Subcutaneous adipose tissue (tissue), 4 donors: ENCODE data around the gene SHBG. TPM values are rescaled to one million over a fixed set of nuclear protein-coding genes. Genes with fewer than 3 reads are reported as not detected.

Source experiments
- total RNA-seq, 4 donors: library from RNA; depleted of rRNA; stranded (reverse); fragments of >200 nt; gene quantifications; one replicate each; pipeline ENCODE4 v1.1.0, GENCODE V29; 2016
- TF ChIP-seq, protein P1 (sequence below): fragments of 450-650 bp; IDR thresholded peaks from one replicate; pipeline ENCODE4 v1.5.1; 2016; ENCODE audit warnings: low read depth, mild to moderate bottlenecking, control low read depth, antibody characterized with exemption, moderate library complexity

SHBG gene
- total RNA-seq, 4 donors from 2014 or later: 0.44 to 2.1 (median 1.1) TPM

DNA sequence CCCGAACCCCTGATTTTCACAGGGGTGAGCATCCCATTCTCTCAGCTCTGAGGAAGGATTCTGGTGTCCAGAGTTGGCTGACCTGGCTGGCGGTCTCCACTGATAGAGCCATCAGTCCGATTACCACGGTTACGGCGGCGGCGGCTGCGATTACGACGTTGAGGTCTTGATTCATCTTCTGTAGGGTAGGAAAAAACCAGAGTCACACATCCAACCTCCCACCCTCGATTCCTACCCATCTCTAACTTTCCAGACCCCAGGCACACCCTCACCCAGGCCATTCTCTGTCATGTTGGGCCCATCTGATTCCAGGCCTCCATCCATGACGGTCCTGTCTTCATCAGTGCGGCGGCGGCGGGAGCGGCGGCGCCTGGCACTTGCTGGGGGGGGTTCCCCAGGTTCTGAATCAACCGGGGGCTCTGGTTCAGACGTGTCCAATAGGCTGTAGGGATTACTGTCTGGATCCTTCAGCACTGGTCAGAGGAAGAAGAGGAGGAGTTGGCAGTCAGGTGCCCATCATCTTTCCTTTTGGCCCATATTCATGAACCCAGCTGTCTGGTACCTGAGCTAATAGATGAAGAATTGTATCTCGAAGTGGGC, 37.4 kb upstream of the SHBG start:
- TF ChIP-seq, protein P1, sequence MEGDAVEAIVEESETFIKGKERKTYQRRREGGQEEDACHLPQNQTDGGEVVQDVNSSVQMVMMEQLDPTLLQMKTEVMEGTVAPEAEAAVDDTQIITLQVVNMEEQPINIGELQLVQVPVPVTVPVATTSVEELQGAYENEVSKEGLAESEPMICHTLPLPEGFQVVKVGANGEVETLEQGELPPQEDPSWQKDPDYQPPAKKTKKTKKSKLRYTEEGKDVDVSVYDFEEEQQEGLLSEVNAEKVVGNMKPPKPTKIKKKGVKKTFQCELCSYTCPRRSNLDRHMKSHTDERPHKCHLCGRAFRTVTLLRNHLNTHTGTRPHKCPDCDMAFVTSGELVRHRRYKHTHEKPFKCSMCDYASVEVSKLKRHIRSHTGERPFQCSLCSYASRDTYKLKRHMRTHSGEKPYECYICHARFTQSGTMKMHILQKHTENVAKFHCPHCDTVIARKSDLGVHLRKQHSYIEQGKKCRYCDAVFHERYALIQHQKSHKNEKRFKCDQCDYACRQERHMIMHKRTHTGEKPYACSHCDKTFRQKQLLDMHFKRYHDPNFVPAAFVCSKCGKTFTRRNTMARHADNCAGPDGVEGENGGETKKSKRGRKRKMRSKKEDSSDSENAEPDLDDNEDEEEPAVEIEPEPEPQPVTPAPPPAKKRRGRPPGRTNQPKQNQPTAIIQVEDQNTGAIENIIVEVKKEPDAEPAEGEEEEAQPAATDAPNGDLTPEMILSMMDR: no peak

DNA sequence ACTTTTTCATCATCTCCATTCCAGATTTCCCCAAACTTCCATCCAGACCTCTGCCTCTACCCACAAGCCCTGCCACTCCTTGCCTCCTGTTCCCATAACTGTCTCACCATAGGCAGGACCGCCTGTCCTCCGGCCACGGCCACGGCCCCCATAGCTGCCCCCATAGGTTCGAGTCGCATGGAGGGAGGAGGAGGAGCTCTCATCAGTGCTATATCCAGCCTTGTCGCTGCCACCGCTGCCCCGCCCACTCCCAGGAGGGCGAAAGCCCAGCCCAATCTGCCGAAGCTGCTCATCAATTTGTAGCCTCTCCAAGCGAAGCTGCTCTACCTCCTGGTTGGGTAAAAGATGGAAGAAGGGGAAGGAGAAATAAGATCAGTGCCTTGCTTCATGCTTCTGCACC, 36.6 kb upstream of the SHBG start:
- TF ChIP-seq, protein P1: no peak

DNA sequence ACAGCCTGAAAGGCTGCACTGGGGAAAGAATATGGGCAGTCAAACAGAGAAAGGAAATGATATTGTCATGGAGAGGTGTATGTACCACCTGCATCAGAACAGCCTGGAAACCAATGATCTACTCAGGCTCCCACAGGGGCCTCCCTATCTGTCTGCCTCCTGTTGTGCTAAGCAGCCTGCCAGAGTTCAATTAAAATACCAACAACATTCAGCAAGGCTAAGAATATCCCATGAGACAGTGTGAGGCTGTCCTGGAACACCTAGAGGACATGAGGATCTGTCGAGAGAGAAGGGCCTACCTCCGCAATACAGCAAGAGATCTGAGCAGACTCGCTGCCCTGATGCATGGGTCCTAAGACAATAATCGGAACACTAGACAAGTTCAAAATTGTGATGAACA, 23.7 kb upstream of the SHBG start:
- TF ChIP-seq, protein P1: no peak

DNA sequence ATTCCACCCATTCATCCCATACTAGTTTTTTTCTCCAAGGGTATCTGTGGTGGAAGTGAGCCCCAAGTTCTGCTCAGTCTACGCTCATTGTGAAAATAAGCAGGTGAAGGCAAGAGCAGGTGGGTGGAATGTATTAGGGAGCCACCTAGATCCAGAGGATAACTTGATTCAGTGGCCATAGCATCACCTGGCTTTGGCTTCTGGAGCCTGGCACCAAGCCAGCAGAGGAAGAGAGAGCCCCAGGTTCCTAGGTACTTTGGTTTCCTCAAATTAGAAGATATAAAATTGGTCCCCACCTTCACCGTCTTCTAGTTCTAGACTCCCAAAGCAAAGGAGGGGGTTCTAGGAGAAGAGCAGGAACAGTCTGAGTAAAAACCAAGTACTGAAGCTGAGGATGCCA, 19.3 kb upstream of the SHBG start:
- TF ChIP-seq, protein P1: no peak

DNA sequence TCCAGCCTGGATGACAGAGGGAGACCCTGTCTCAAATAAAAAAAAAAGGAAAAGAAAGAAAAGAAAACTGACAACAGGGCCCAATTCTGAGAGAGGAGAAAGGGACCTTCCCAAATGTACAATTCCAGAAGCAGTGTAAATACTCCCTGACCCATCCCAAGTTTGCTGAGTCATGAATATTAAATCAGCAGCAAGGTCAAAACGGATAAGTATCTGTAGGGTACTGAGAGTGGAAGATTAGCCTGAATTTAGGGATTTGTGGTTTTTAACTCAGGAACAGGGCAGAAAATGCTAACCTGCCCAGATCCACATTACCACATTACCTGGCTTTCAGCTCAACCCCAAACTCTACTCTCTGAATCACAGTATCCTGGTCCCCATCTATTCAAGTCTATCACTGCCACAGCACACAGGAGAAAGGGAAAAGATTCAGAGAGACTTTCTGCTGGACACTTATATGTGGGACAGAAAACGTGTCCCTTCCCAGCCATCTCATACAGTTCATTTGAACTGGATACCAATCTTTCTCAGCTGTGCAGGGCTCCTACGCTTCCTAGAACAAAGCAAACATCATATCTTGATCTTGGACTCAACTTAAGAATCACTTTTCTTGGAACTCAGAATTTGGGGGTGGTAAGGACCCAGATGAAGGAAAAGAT, 18.2 kb upstream of the SHBG start:
- TF ChIP-seq, protein P1: no peak

DNA sequence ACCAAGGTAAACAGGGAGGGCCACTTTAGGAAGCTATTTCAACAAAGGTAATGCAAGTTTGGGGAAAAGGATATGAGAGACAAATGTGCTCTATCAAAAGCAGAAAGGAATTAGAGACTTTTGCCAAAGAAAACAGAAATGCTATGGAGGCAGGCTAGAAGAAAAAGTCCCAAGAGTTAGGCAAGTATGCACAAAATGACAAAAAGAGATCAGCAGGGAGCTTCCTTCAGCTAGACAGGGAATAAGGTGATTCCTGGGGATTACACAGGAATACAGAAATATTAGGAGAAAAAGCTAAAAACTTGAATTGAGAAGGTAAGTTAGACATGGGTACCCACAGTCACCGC, 17.7 kb upstream of the SHBG start:
- TF ChIP-seq, protein P1: no peak

DNA sequence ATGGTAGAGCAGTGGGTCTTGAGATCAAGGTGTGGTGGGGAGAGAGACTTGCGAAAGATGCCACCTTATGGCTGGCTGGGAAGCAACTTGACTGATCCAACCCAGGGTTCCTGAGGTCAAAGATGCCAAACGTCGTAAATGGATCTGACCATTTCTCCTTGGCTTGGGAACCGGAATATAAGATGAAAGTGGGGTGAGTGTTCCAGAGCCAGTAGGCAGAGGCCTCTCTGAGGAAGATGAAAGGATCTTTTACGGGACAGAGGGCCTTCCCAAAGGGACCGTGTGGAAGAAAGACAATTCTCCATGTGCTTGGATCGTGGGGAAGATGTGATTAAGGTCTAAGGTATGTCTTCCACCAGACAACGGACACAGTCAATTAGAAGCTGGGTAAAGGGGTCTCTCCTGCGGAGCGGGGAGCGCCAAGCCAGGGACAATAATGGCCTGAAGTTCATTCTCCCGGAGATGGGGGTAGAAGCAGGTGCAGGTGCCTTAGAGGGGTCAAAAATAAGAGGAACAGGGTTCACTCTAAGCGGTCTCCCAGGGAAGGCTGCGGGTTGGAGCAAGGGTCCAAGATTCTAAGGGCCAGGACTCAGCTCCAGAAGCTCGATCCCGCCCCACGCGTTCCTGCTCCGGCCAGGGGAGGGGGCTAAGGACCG, 16.0 kb upstream of the SHBG start:
- TF ChIP-seq, protein P1: no peak
